Fibroblast of mammary gland (primary cell): ENCODE results near the gene DCP2.

ENCODE experiments used
- DNase-seq: peaks from one replicate; pipeline ENCODE4 v3.0.0-alpha.2; 2010; ENCODE audit warnings: low read depth
- H3K4me3 ChIP-seq: 2 replicates; pipeline ENCODE4 v1.5.1; 2011; ENCODE audit warnings: low read depth, mild to moderate bottlenecking, low read length, moderate library complexity; ENCODE audit not compliant: control insufficient read depth
- TF ChIP-seq, protein P1 (sequence below): conservative IDR thresholded peaks from 2 replicates; pipeline ENCODE4 v1.5.1; 2011; ENCODE audit warnings: low read depth, low read length, inconsistent platforms; ENCODE audit not compliant: control insufficient read depth, insufficient read depth

Gene DCP2

DNA sequence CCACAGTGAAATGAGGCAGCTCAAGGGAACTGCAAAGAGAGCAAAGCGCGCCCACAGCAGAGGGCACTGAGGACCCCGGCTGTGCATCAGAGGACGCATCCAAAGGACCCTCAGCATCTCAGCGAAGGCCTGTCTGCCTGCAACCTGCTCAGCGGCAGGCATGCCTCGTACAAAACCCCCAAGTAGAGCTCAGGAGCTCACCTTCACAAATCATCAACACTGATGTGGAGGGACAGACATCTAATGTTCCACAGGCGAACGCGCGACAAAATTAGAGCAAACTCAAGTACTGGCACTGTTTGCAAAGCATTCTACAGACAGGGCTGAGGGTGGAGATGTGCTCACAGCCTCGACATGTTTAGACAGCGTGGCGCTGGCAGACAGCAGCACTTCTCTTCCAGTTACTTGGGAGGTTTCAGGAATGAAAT, 81.0 kb downstream of the DCP2 start:
- TF ChIP-seq, protein P1, sequence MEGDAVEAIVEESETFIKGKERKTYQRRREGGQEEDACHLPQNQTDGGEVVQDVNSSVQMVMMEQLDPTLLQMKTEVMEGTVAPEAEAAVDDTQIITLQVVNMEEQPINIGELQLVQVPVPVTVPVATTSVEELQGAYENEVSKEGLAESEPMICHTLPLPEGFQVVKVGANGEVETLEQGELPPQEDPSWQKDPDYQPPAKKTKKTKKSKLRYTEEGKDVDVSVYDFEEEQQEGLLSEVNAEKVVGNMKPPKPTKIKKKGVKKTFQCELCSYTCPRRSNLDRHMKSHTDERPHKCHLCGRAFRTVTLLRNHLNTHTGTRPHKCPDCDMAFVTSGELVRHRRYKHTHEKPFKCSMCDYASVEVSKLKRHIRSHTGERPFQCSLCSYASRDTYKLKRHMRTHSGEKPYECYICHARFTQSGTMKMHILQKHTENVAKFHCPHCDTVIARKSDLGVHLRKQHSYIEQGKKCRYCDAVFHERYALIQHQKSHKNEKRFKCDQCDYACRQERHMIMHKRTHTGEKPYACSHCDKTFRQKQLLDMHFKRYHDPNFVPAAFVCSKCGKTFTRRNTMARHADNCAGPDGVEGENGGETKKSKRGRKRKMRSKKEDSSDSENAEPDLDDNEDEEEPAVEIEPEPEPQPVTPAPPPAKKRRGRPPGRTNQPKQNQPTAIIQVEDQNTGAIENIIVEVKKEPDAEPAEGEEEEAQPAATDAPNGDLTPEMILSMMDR: no peak
- no peak for DNase-seq
- H3K4me3 ChIP-seq: no peak overlapping the region

DNA sequence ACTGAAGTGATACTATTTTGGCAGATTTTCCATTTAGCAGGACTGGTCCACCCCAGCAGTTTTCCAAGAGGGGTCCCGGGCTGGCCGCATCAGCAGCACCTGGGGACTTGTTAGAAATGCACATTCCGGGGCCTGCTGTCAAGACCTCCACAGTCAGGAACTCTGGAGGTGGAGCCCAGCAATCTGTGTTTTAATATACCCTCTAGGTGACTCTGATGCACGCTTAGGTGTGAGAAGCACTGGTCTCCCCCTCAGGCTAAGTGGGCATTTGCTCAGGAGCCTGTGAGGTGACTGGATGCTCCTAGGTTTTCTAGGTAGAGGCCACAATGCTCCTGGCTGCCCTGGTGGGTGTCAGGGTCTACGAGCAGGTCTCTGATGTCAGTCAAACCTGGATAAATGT, 81.7 kb downstream of the DCP2 start:
- no peak for DNase-seq
- H3K4me3 ChIP-seq: no peak overlapping the region
- TF ChIP-seq, protein P1: no peak

DNA sequence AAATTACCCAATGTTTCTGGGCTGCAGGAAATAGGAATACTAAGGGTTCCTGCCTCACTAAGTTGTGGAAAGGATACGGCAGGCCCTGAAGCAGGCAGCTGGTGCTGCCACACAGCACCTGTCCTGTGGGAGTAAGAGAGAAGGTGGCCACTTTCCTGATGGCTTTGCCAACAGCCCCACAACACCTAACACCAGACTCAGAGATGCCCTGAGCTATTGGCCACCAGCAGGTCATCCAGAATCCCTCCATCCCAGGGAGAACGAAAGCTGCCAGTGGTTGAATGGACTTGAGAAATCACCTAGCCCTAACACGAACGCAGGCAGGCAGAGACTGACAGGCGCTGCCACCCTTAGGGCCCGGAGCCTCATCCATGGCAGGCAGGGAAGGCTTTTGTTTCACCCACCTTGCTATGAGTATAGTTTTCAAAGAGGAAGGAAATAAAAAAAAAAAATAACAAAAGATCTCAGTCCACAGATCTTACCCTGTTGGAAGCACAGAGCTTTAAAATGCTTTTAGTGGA, 82.2 kb downstream of the DCP2 start:
- no peak for DNase-seq
- TF ChIP-seq, protein P1: no peak
- no peak overlapping the region for H3K4me3 ChIP-seq

DNA sequence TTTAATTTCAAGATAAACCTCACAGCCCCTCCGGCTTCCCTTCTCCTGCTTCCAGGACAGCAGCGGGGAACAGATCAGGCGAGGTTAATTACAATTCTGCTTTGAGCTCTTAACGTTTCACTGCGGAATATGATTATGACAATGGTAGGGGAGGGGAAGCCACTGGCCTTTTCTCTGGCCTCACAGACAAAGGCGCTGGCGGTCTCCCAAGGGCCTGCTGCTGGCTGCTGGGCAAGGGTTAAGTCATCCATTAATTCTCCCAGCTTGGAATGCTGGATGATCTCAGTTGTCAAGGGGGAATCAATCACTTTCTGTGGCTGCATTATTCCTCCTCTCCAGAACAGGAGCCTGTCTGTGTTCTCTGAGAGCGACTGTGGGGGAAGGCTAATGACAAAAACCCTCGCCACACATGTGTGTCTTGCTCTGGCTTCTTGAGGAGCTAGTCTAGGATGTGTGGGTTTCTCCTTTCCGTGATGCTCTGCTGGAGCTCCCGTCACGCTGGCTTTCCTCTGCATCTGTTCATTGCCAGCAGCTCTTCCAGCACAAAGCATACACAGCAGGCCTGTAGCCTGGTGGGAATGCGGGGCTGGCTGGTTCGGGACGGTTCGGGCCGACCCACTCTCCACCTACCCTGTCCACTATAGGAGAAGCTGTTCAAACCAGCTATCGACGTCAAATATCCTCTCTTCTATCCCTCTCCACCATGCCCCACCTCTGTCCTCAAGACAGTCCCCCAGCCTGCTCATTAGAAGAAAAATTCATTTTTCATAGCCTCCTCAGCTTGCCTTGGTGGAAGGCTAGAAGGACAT, 82.8 kb downstream of the DCP2 start:
- peak; percentile 90 for DNase-seq
- TF ChIP-seq, protein P1: no peak
- H3K4me3 ChIP-seq: no peak overlapping the region

DNA sequence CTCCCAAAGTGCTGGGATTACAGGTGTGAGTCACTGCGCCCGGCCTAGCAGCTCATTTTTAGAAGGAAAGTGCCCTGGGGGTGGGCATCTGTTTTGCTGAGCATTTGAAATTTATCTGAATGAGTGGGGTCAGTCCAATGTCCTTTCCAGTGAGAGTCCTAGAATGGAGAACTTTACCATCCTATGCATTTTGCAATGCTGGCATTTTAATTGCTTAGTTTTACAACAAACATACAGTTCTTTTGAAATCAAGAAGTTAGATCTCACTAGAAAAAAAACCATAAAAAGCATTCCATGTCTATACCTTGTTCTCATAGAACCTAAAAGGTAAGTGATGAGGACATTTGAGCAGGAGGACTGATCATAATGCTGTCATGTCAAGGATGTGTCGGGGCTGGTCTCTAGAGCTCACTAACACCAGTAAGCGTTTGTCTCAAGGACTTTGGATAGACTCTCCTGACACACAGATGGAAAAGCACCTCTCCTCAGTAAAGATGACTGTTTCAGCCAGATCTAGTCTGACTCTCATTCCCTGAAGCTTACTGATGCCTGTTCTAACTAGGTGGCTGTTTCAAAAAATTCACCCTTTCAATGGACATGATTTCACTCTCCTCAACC, 83.9 kb downstream of the DCP2 start:
- no peak overlapping the region for H3K4me3 ChIP-seq
- DNase-seq: no peak
- TF ChIP-seq, protein P1: no peak

DNA sequence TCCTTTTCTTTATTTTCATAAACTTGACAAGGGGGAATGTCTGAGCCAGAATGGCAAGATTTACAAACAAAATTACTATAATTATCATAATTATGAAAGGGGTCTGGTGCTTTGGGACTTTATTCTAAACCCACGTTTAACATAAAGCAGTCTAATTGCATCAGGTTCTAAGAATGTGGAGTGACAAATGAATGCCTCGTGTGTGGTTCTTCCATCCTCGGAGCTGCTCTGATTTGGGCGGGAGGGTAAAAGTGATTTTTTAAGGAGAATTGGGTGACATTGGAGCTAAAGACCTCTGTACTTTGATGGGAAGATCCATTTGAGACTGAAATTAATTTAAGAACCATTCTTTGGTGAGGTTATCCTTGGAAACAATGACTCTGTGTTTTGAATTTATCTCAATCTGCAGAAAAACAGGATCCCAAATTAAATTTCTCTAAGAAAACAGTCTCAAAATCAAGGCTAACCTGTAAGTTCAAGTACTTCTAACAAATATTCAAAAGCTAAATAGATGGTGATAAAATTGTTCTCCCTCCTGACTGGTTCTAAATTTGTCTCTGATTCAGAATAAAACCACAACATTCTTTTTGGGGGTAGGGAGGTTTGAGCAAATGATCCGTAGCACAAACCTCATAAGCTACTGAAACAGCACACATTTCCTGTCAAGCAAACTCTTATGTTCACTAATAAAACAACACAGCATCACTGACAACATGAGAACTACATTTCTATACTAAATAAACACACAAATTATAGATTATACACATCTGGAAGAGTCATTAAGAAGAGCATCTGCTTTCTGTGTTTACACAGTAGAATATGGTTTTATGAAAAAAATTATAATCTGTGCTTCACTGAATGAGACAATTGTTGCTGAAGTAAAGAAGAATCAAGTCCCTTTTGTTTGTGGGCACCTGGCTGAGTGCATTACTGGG, 85.5 kb downstream of the DCP2 start:
- TF ChIP-seq, protein P1: no peak
- DNase-seq: peak; percentile 77
- no peak overlapping the region for H3K4me3 ChIP-seq
